OCI-LY7 (cell line): ENCODE data around the gene CPPED1.
"Not testable (repeated sequence)": the region's sequence is repeated elsewhere in the genome, so short reads cannot be mapped to it uniquely, and the experiment has no call there.

Experiments
- CTCF ChIP-seq: fragments of 200-600 bp; sonication (generic); conservative IDR thresholded peaks from 2 replicates; pipeline ENCODE4 v1.5.1; 2014; ENCODE audit warnings: mild to moderate bottlenecking, antibody characterized with exemption, low read length, moderate library complexity, mixed read lengths
- EZH2phosphoT487 ChIP-seq: fragments of 200-600 bp; sonication (generic); IDR thresholded peaks from 2 replicates; pipeline ENCODE4 v1.6.1; 2018; ENCODE audit warnings: low read depth, borderline replicate concordance, mild to moderate bottlenecking, mixed run types, antibody characterized with exemption, low read length, moderate library complexity, mixed read lengths

GRCh38 chr16:12799996-12800395, 3.7 kb downstream of the CPPED1 start:
- TF ChIP-seq CTCF, EZH2phosphoT487: not testable (repeated sequence)
